ENCODE results near the gene SERINC5.

DNA sequence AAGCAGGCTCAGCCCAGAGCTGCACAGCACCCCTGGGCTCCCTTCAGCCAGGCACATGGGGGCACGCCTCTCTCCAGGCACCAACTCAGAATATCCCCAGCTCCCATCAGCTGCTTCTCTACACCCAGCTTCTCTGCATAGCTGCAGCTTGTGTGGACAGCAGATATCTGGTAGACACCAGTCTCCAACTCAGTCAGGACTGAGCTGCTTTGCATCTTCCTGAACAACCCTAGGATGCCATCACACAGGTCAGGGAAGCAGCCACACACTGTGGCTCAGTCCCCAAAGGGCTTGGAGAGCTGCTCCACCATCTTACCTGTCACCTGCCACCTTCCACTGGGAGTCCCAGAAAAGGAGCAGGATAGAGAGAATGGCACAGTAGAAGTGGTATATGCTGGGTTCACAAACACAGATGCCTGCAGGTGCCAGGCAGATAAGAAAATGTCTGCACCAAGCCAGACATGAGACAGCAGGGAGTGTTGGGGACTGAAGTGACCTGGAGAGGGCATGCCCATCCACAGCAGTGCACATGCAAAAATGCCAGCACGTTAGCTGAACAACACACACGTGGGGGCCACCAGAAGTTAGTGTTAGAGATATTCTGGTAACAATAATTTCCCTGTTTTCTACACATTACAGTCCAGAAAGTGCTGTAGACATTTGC lies 178.7 kb downstream of the SERINC5 start:
- TF ChIP-seq, protein P1, sequence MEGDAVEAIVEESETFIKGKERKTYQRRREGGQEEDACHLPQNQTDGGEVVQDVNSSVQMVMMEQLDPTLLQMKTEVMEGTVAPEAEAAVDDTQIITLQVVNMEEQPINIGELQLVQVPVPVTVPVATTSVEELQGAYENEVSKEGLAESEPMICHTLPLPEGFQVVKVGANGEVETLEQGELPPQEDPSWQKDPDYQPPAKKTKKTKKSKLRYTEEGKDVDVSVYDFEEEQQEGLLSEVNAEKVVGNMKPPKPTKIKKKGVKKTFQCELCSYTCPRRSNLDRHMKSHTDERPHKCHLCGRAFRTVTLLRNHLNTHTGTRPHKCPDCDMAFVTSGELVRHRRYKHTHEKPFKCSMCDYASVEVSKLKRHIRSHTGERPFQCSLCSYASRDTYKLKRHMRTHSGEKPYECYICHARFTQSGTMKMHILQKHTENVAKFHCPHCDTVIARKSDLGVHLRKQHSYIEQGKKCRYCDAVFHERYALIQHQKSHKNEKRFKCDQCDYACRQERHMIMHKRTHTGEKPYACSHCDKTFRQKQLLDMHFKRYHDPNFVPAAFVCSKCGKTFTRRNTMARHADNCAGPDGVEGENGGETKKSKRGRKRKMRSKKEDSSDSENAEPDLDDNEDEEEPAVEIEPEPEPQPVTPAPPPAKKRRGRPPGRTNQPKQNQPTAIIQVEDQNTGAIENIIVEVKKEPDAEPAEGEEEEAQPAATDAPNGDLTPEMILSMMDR (conservative IDR thresholded peaks at IDR 0.05; ENCODE audit: low read depth, low read length), result no peak
- no peak for TF ChIP-seq EZH2 (IDR thresholded peaks at IDR 0.05; ENCODE audit: low read length, unreplicated experiment)
- no peak for TF ChIP-seq EZH2phosphoT487 (IDR thresholded peaks at IDR 0.05; ENCODE audit: borderline replicate concordance, low read length)
